Spleen (tissue), 11 donors: ENCODE measurements around the gene JPH2. TPM values are rescaled to one million over a fixed set of nuclear protein-coding genes. Genes with fewer than 3 reads are reported as not detected.

Experiments
- DNase-seq: peaks from one replicate; pipeline ENCODE4 v3.0.0-alpha.2; 2020
- H3K27ac ChIP-seq, 8 donors: fragments of 200-600 bp; sonication (generic) in 7 of 8; 1 replicate in 4 of 8; 2 replicates in 4 of 8; pipeline versions ENCODE4 v1.5.0 to v1.8.0; 2016 to 2021; ENCODE audit warnings: inconsistent platforms in 4 of 8, mild to moderate bottlenecking in 4 of 8, moderate library complexity in 1 of 8
- H3K27me3 ChIP-seq, 7 donors: fragments of 200-600 bp; sonication (generic) in 6 of 7; replicated peaks in 1 of 7; 1 replicate in 4 of 7; 2 replicates in 3 of 7; pipeline versions ENCODE4 v1.5.0 to v1.8.0; 2016 to 2021; ENCODE audit warnings: inconsistent platforms in 3 of 7, mild to moderate bottlenecking in 1 of 7
- H3K36me3 ChIP-seq, 6 donors: fragments of 200-600 bp; sonication (generic) in 5 of 6; 1 replicate in 4 of 6; 2 replicates in 2 of 6; pipeline versions ENCODE4 v1.5.0 to v1.8.0; 2016 to 2021; ENCODE audit warnings: inconsistent platforms in 2 of 6
- H3K4me1 ChIP-seq, 6 donors: fragments of 200-600 bp; sonication (generic) in 5 of 6; 1 replicate in 3 of 6; 2 replicates in 3 of 6; pipeline versions ENCODE4 v1.5.0 to v1.8.0; 2016 to 2021; ENCODE audit warnings: inconsistent platforms in 3 of 6
- H3K4me3 ChIP-seq, 8 donors: fragments of 200-600 bp; sonication (generic) in 7 of 8; 1 replicate in 4 of 8; 2 replicates in 4 of 8; pipeline versions ENCODE4 v1.5.0 to v1.8.0; 2016 to 2021; ENCODE audit warnings: inconsistent platforms in 4 of 8, mild to moderate bottlenecking in 4 of 8, moderate library complexity in 2 of 8
- H3K9me3 ChIP-seq, 8 donors: fragments of 200-600 bp; sonication (generic) in 7 of 8; 1 replicate in 4 of 8; 2 replicates in 4 of 8; pipeline versions ENCODE4 v1.5.0 to v1.8.0; 2016 to 2021; ENCODE audit warnings: inconsistent platforms in 4 of 8
- CTCF ChIP-seq, 11 experiments: fragments of 200-600 bp in 7 of 11; fragments of 450-650 bp in 4 of 11; sonication (generic) in 4 of 11; IDR thresholded peaks in 8 of 11; conservative IDR thresholded peaks in 3 of 11; 1 replicate in 7 of 11; 2 replicates in 4 of 11; pipeline versions ENCODE4 v1.4.0 to v1.8.0; 2016 to 2021; ENCODE audit warnings: antibody characterized with exemption in 11 of 11, inconsistent platforms in 4 of 11, mild to moderate bottlenecking in 1 of 11
- POLR2A ChIP-seq, 3 donors: fragments of 450-650 bp; IDR thresholded peaks; one replicate each; pipeline ENCODE4 v1.5.1; 2017; ENCODE audit warnings: antibody characterized with exemption in 3 of 3, mild to moderate bottlenecking in 1 of 3
- POLR2AphosphoS5 ChIP-seq, 3 donors: sonication (generic); formaldehyde crosslinking; IDR thresholded peaks; one replicate each; pipeline ENCODE4 v1.5.1; 2017; ENCODE audit warnings: antibody characterized with exemption in 3 of 3
- WGBS, 5 donors: extraction: QIAGEN DNeasy Blood & Tissue Kit in 3 of 5; methylation state at CpG; one replicate each; pipeline versions ENCODE4 v1.1.5 to v1.1.7; 2013 to 2018; 5-methylcytosine and 5-hydroxymethylcytosine counted together
- intact Hi-C: fragments of 100-400 bp; cut with DNase I; formaldehyde crosslinking; loops from one replicate; pipeline ENCODE4 v1.15.0; 2023; ENCODE audit warnings: low total_unique reads
- polyA plus RNA-seq, 3 donors: library from polyadenylated mRNA; stranded (reverse); fragments of 200-250 nt; gene quantifications; one replicate each; pipeline ENCODE4 v1.2.1, GENCODE V29; 2013
- total RNA-seq, 7 donors: library from RNA; depleted of rRNA in 3 of 7; stranded (reverse); fragments of >200 nt in 3 of 7; fragmentation: NEBNext Ultra II Directional in 4 of 7; extraction: Animal tissue kit (Norgen Biotek cat#: 25700) in 4 of 7; gene quantifications; one replicate each; pipeline versions ENCODE4 v1.1.0 to v1.2.1, GENCODE V29; 2016 to 2021
- donor health status: healthy with polysubstance abuse.
- donor health status: DM: no; HTN: no; CAD: no; lungs with moderate emphysema.
- donor health status: DM: no; HTN: no; CAD: no.
- donor health status: Bipolar disorder and iron deficiency.
- donor health status: healthy.
- donor health status: DM: no; HTN: no; CAD: no.
- donor health status: DM: yes; HTN: yes; CAD: no.

The JPH2 gene
- total and polyA plus RNA-seq, 10 donors = 0.50 to 4.4 (median 1.3) TPM

GRCh38 chr20:44104798-44105517, 82.0 kb downstream of the JPH2 start:
- H3K4me1 ChIP-seq = no peaks in the 10 kb centered on the region
- peaks cover 0 to 47% (median 5%) of the 10 kb centered on the region in 7 donors for H3K27me3 ChIP-seq
- DNase-seq = no peak
- intact Hi-C loops = no loop called here
- H3K36me3 ChIP-seq = no peaks in the 10 kb centered on the region
- H3K27ac ChIP-seq = no peak overlapping the region
- no peak overlapping the region for H3K4me3 ChIP-seq
- WGBS, 5 donors = 48 to 72% (median 69%) methylated on average over 7 of the region's 7 CpGs
- peaks cover 0 to 43% (median 30%) of the 10 kb centered on the region in 8 donors for H3K9me3 ChIP-seq
- TF ChIP-seq POLR2A (IDR thresholded peaks at IDR 0.05) = no peak
- TF ChIP-seq CTCF (IDR thresholded peaks at IDR 0.05 in 8 of 11, conservative IDR thresholded peaks at IDR 0.05 in 3 of 11) = no peak
- TF ChIP-seq POLR2AphosphoS5 (IDR thresholded peaks at IDR 0.05) = no peak

GRCh38 chr20:44102582-44102981, 84.4 kb downstream of the JPH2 start:
- no peak for DNase-seq
- Histone ChIP-seq H3K36me3 (no peaks in the 10 kb centered on the region), H3K9me3 (peaks cover 0 to 28% (median 18%) of the 10 kb centered on the region in 8 donors), H3K4me1 (no peaks in the 10 kb centered on the region), H3K27ac (no peak overlapping the region), H3K27me3 (peaks cover 0 to 40% (median 5%) of the 10 kb centered on the region in 7 donors), H3K4me3 (no peak overlapping the region)
- intact Hi-C loops = no loop called here
- no peak for TF ChIP-seq POLR2AphosphoS5 (IDR thresholded peaks at IDR 0.05)
- TF ChIP-seq CTCF (IDR thresholded peaks at IDR 0.05 in 8 of 11, conservative IDR thresholded peaks at IDR 0.05 in 3 of 11) = no peak
- TF ChIP-seq POLR2A (IDR thresholded peaks at IDR 0.05) = no peak
- WGBS, 5 donors = 88 to 97% (median 94%) methylated on average over 1 of the region's 1 CpG

- peak; percentile 1 for DNase-seq
- H3K4me1 ChIP-seq = no peaks in the 10 kb centered on the region
- H3K9me3 ChIP-seq = peaks cover 0 to 20% (median 16%) of the 10 kb centered on the region in 8 donors
- TF ChIP-seq POLR2AphosphoS5 (IDR thresholded peaks at IDR 0.05) (no peak), POLR2A (IDR thresholded peaks at IDR 0.05) (no peak), CTCF (IDR thresholded peaks at IDR 0.05 in 8 of 11, conservative IDR thresholded peaks at IDR 0.05 in 3 of 11) (no peak)
- intact Hi-C loops = no loop called here
- H3K4me3 ChIP-seq = no peak overlapping the region
- H3K36me3 ChIP-seq = no peaks in the 10 kb centered on the region
- H3K27me3 ChIP-seq = peaks cover 0 to 34% (median 5%) of the 10 kb centered on the region in 7 donors
- 59 to 83% (median 74%) methylated on average over 7 of the region's 7 CpGs for whole genome bisulfite sequencing, 5 donors
- no peak overlapping the region for H3K27ac ChIP-seq
Observed at GRCh38 chr20:44099832-44100231, 87.2 kb downstream of the JPH2 start.

- WGBS, 5 donors = 89 to 95% (median 94%) methylated on average over 5 of the region's 5 CpGs
- no peak overlapping the region for H3K4me3 ChIP-seq
- intact Hi-C loops = no loop called here
Observed at GRCh38 chr20:44098657-44099056, 88.3 kb downstream of the JPH2 start.

More at GRCh38 chr20:44098657-44099056, 88.3 kb downstream of the JPH2 start:
- peaks cover 0 to 29% (median 4%) of the 10 kb centered on the region in 7 donors for H3K27me3 ChIP-seq
- DNase-seq = peak; percentile 13
- no peaks in the 10 kb centered on the region for H3K4me1 ChIP-seq
- H3K36me3 ChIP-seq = no peaks in the 10 kb centered on the region
- TF ChIP-seq POLR2A (IDR thresholded peaks at IDR 0.05) (no peak), POLR2AphosphoS5 (IDR thresholded peaks at IDR 0.05) (no peak), CTCF (IDR thresholded peaks at IDR 0.05 in 8 of 11, conservative IDR thresholded peaks at IDR 0.05 in 3 of 11) (no peak)
- H3K9me3 ChIP-seq = peaks cover 0 to 19% (median 16%) of the 10 kb centered on the region in 8 donors
- H3K27ac ChIP-seq = no peak overlapping the region
